Endothelial cell (in vitro differentiated cells): ENCODE results near the gene OR12D1. TPM values are rescaled to one million over a fixed set of nuclear protein-coding genes. Genes with fewer than 3 reads are reported as not detected.

Experiments used
- DNase-seq: peaks from one replicate; pipeline ENCODE4 v3.0.0; 2021; ENCODE audit warnings: low spot score
- H3K27ac Mint-ChIP-seq: one replicate; pipeline ENCODE4 v1.8.0; 2021; ENCODE audit warnings: mixed read lengths, inconsistent platforms; ENCODE audit not compliant: unreplicated experiment
- H3K27me3 Mint-ChIP-seq: one replicate; pipeline ENCODE4 v1.8.0; 2021; ENCODE audit warnings: mild to moderate bottlenecking, moderate library complexity, mixed read lengths, inconsistent platforms; ENCODE audit not compliant: unreplicated experiment
- H3K36me3 Mint-ChIP-seq: one replicate; pipeline ENCODE4 v1.8.0; 2021; ENCODE audit warnings: mild to moderate bottlenecking, low read depth, mixed read lengths, inconsistent platforms; ENCODE audit not compliant: unreplicated experiment
- H3K4me1 Mint-ChIP-seq: one replicate; pipeline ENCODE4 v1.8.0; 2021; ENCODE audit warnings: mild to moderate bottlenecking, mixed read lengths, inconsistent platforms; ENCODE audit not compliant: unreplicated experiment
- H3K4me3 Mint-ChIP-seq: one replicate; pipeline ENCODE4 v1.8.0; 2021; ENCODE audit warnings: mild to moderate bottlenecking, mixed read lengths, inconsistent platforms; ENCODE audit not compliant: unreplicated experiment
- H3K9me3 Mint-ChIP-seq: one replicate; pipeline ENCODE4 v1.8.0; 2021; ENCODE audit warnings: mixed read lengths, inconsistent platforms; ENCODE audit not compliant: unreplicated experiment
- CTCF ChIP-seq: fragments of 200-600 bp; sonication (generic); IDR thresholded peaks from one replicate; pipeline ENCODE4 v1.5.0; 2021; ENCODE audit warnings: antibody characterized with exemption; ENCODE audit not compliant: unreplicated experiment
- long read RNA-seq: library from polyadenylated mRNA; unstranded; transcript quantifications from one replicate; pipeline ENCODE4 v2.0.0, GENCODE V29; 2020; ENCODE audit not compliant: unreplicated experiment
- total RNA-seq: library from RNA; stranded (reverse); fragmentation: NEBNext Ultra II Directional; extraction: Animal tissue kit (Norgen Biotek cat#: 25700); gene quantifications from one replicate; pipeline ENCODE4 v1.2.1, GENCODE V29; 2021; ENCODE audit not compliant: unreplicated experiment

OR12D1 gene
- total RNA-seq = not detected
- long read RNA-seq = 0 reads

- Mint-ChIP-seq H3K9me3 (no peaks in the 10 kb centered on the region), H3K36me3 (no peaks in the 10 kb centered on the region), H3K4me3 (no peak within 1 kb of the TSS), H3K27me3 (no peaks in the 10 kb centered on the region), H3K4me1 (peaks cover 6% of the 10 kb centered on the region), H3K27ac (no peak within 1 kb of the TSS)
- TF ChIP-seq CTCF = no peak
- no peak for DNase-seq
Observed at GRCh38 chr6:29414588-29414987, at the start of gene OR12D1. Gene OR12D1 (plus strand): TSS chr6:29414928.

- H3K27ac Mint-ChIP-seq = no peak within 1 kb of the TSS
- DNase-seq = no peak
- H3K9me3 Mint-ChIP-seq = no peaks in the 10 kb centered on the region
- no peak for TF ChIP-seq CTCF
- H3K4me1 Mint-ChIP-seq = no peaks in the 10 kb centered on the region
- H3K36me3 Mint-ChIP-seq = no peaks in the 10 kb centered on the region
- no peaks in the 10 kb centered on the region for H3K27me3 Mint-ChIP-seq
- no peak within 1 kb of the TSS for H3K4me3 Mint-ChIP-seq
Observed at GRCh38 chr6:29368765-29369164, 46.0 kb upstream of the OR12D1 start, which contains the start of gene OR5V1. Gene OR5V1 (minus strand): TSS chr6:29368865. CDS start chr6:29356195, 12,670 bp downstream.

- Mint-ChIP-seq H3K9me3 (no peaks in the 10 kb centered on the region), H3K27me3 (no peaks in the 10 kb centered on the region), H3K4me1 (peaks cover 2% of the 10 kb centered on the region), H3K4me3 (no peak within 1 kb of the TSS), H3K27ac (no peak within 1 kb of the TSS), H3K36me3 (no peaks in the 10 kb centered on the region)
- no peak for TF ChIP-seq CTCF
- DNase-seq = no peak
Observed at GRCh38 chr6:29375191-29375590, 39.5 kb upstream of the OR12D1 start, which contains the start of gene OR12D3. Gene OR12D3 (minus strand): TSS chr6:29375291. CDS start chr6:29375287, 4 bp downstream.

- Mint-ChIP-seq H3K9me3 (no peaks in the 10 kb centered on the region), H3K4me1 (peaks cover 4% of the 10 kb centered on the region), H3K27ac (no peak overlapping the region), H3K36me3 (no peaks in the 10 kb centered on the region), H3K4me3 (no peak overlapping the region), H3K27me3 (no peaks in the 10 kb centered on the region)
- peak; percentile 45 for TF ChIP-seq CTCF
- DNase-seq = no peak
Observed at GRCh38 chr6:29376003-29376402, 38.7 kb upstream of the OR12D1 start.

GRCh38 chr6:29388533-29388932, 26.2 kb upstream of the OR12D1 start:
- H3K36me3 Mint-ChIP-seq = peaks cover 2% of the 10 kb centered on the region
- no peaks in the 10 kb centered on the region for H3K9me3 Mint-ChIP-seq
- H3K4me1 Mint-ChIP-seq = no peaks in the 10 kb centered on the region
- TF ChIP-seq CTCF = no peak
- no peak overlapping the region for H3K4me3 Mint-ChIP-seq
- DNase-seq = no peak
- no peak overlapping the region for H3K27ac Mint-ChIP-seq
- peaks cover 2% of the 10 kb centered on the region for H3K27me3 Mint-ChIP-seq
